ENCODE data around the gene FGD5.

Gene FGD5

DNA sequence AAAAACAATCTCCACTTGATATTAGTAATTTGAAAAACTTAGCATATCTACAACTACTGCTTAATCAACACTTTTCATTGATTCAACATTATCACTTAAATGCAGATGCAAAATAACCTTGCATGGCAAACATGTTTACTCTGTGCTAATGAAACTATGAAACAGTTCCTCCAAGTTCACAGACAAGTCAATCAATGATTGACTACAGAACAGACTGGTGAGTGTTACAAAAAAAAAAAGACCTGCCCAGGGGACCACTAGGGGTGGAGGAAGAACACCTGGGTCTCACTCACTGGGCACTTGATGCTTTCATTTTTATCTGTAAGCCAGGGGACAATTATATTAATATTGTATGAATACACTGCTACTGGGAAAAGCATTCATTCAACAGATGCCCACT, 124.3 kb downstream of the FGD5 start:
- H3K9me2 ChIP-seq (ENCODE audit: low read depth, low read length): no peaks in the 10 kb centered on the region
- no peaks in the 10 kb centered on the region for H3F3A ChIP-seq (ENCODE audit: insufficient read depth, low read length)
- H3K4me2 ChIP-seq (ENCODE audit: low read length): no peak overlapping the region

DNA sequence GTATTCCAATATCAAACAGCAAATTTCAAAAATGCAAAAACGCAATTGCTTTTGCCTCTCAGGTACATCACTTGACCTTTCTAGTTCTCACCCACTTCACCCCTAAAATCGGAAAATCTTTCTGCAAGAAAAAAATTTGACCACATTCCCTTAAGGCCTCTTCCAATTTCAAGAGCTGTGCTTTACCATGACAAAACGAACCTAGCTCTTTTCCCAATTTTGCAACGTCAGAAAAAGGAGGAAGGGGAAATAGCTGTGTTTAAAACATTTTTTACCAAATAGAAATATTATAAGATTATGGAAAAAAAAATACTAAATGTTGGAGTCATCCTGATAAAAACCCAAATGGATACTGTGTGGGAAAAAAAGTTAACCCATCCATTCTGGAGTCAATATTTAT, 127.5 kb downstream of the FGD5 start:
- peak overlapping the region; percentile 96 for H3K9ac ChIP-seq (ENCODE audit: low read length)
- no peak overlapping the region for H3K27ac ChIP-seq (ENCODE audit: low read depth, low read length, poor library complexity, severe bottlenecking)
- no peak overlapping the region for H2AFZ ChIP-seq (ENCODE audit: low read length)
- H3K9me3 ChIP-seq (ENCODE audit: low read length): no peaks in the 10 kb centered on the region
- no peaks in the 10 kb centered on the region for H4K20me1 ChIP-seq (ENCODE audit: insufficient read depth, low read length)
- H3K9me2 ChIP-seq (ENCODE audit: low read depth, low read length): no peaks in the 10 kb centered on the region
- peak overlapping the region; percentile 85 for H3K4me2 ChIP-seq (ENCODE audit: low read length)
- H3K36me3 ChIP-seq (ENCODE audit: insufficient read depth, low read length): peaks cover 48% of the 10 kb centered on the region
- peaks cover 34% of the 10 kb centered on the region for H3K4me1 ChIP-seq (ENCODE audit: insufficient read depth, low read length, severe bottlenecking)
- H3F3A ChIP-seq (ENCODE audit: insufficient read depth, low read length): no peaks in the 10 kb centered on the region
- TF ChIP-seq, protein P1, sequence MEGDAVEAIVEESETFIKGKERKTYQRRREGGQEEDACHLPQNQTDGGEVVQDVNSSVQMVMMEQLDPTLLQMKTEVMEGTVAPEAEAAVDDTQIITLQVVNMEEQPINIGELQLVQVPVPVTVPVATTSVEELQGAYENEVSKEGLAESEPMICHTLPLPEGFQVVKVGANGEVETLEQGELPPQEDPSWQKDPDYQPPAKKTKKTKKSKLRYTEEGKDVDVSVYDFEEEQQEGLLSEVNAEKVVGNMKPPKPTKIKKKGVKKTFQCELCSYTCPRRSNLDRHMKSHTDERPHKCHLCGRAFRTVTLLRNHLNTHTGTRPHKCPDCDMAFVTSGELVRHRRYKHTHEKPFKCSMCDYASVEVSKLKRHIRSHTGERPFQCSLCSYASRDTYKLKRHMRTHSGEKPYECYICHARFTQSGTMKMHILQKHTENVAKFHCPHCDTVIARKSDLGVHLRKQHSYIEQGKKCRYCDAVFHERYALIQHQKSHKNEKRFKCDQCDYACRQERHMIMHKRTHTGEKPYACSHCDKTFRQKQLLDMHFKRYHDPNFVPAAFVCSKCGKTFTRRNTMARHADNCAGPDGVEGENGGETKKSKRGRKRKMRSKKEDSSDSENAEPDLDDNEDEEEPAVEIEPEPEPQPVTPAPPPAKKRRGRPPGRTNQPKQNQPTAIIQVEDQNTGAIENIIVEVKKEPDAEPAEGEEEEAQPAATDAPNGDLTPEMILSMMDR (IDR thresholded peaks at IDR 0.05; ENCODE audit: low read length): no peak
- no peak for TF ChIP-seq EZH2 (IDR thresholded peaks at IDR 0.05; ENCODE audit: borderline replicate concordance, low read length)
- H3K4me3 ChIP-seq (ENCODE audit: low read depth, low read length, poor library complexity, severe bottlenecking): peak overlapping the region; percentile 84
- H3K27me3 ChIP-seq (ENCODE audit: insufficient read depth, low read length): no peaks in the 10 kb centered on the region
- H3K79me2 ChIP-seq (ENCODE audit: insufficient read depth, low read length): peaks cover 42% of the 10 kb centered on the region

More for the DNA sequence above, 124.3 kb downstream of the FGD5 start:
- TF ChIP-seq EZH2 (IDR thresholded peaks at IDR 0.05; ENCODE audit: borderline replicate concordance, low read length): no peak
- TF ChIP-seq, protein P1 (IDR thresholded peaks at IDR 0.05; ENCODE audit: low read length): no peak
- H3K36me3 ChIP-seq (ENCODE audit: insufficient read depth, low read length): peaks cover 38% of the 10 kb centered on the region
- H3K27ac ChIP-seq (ENCODE audit: low read depth, low read length, poor library complexity, severe bottlenecking): no peak overlapping the region
- H2AFZ ChIP-seq (ENCODE audit: low read length): no peak overlapping the region
- peaks cover 12% of the 10 kb centered on the region for H3K4me1 ChIP-seq (ENCODE audit: insufficient read depth, low read length, severe bottlenecking)
- H3K27me3 ChIP-seq (ENCODE audit: insufficient read depth, low read length): no peaks in the 10 kb centered on the region
- H3K9me3 ChIP-seq (ENCODE audit: low read length): no peaks in the 10 kb centered on the region
- H3K4me3 ChIP-seq (ENCODE audit: low read depth, low read length, poor library complexity, severe bottlenecking): no peak overlapping the region
- no peaks in the 10 kb centered on the region for H4K20me1 ChIP-seq (ENCODE audit: insufficient read depth, low read length)
- H3K9ac ChIP-seq (ENCODE audit: low read length): no peak overlapping the region
- peaks cover 17% of the 10 kb centered on the region for H3K79me2 ChIP-seq (ENCODE audit: insufficient read depth, low read length)

DNA sequence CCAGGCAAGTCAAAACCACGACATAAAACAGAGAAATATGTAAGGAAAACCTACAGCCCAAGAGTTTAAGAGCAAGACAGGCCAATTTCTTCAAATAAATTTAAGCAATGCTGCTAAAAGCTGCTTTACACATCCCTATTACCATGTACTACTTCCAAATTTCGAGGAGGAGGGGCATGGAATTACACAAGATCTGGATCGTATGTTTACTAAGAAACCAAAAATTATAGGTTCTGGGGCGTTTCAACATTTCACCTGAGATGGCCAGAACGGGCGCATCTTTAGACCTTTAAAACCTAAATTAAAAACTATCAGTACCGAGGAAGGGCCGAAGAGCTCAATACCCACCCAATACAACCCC, 128.0 kb downstream of the FGD5 start:
- no peaks in the 10 kb centered on the region for H3F3A ChIP-seq (ENCODE audit: insufficient read depth, low read length)
- peaks cover 46% of the 10 kb centered on the region for H3K79me2 ChIP-seq (ENCODE audit: insufficient read depth, low read length)
- H3K36me3 ChIP-seq (ENCODE audit: insufficient read depth, low read length): peaks cover 48% of the 10 kb centered on the region
- no peaks in the 10 kb centered on the region for H3K9me3 ChIP-seq (ENCODE audit: low read length)
- no peaks in the 10 kb centered on the region for H3K27me3 ChIP-seq (ENCODE audit: insufficient read depth, low read length)
- no peak for TF ChIP-seq EZH2 (IDR thresholded peaks at IDR 0.05; ENCODE audit: borderline replicate concordance, low read length)
- TF ChIP-seq, protein P1 (IDR thresholded peaks at IDR 0.05; ENCODE audit: low read length): no peak
- H2AFZ ChIP-seq (ENCODE audit: low read length): no peak overlapping the region
- H3K9me2 ChIP-seq (ENCODE audit: low read depth, low read length): no peaks in the 10 kb centered on the region
- H3K9ac ChIP-seq (ENCODE audit: low read length): peak overlapping the region; percentile 96
- H3K4me3 ChIP-seq (ENCODE audit: low read depth, low read length, poor library complexity, severe bottlenecking): peak overlapping the region; percentile 84
- H4K20me1 ChIP-seq (ENCODE audit: insufficient read depth, low read length): no peaks in the 10 kb centered on the region
- H3K27ac ChIP-seq (ENCODE audit: low read depth, low read length, poor library complexity, severe bottlenecking): peak overlapping the region; percentile 70
- H3K4me1 ChIP-seq (ENCODE audit: insufficient read depth, low read length, severe bottlenecking): peaks cover 34% of the 10 kb centered on the region
- peak overlapping the region; percentile 85 for H3K4me2 ChIP-seq (ENCODE audit: low read length)
